Stimulated activated CD8-positive, alpha-beta memory T cell treated with anti-CD3 and anti-CD28 coated beads, Interleukin-15, amount 100 ng/mL, for 24 hours (primary cell): ENCODE measurements around the gene FKBP11.
A peak's percentile ranks its signal among the peaks of the same experiment; 100 is the strongest.

Experiments used
- DNase-seq: peaks from one replicate; pipeline ENCODE4 v3.0.0-alpha.2; 2020; ENCODE audit warnings: low read depth

The FKBP11 gene

DNA sequence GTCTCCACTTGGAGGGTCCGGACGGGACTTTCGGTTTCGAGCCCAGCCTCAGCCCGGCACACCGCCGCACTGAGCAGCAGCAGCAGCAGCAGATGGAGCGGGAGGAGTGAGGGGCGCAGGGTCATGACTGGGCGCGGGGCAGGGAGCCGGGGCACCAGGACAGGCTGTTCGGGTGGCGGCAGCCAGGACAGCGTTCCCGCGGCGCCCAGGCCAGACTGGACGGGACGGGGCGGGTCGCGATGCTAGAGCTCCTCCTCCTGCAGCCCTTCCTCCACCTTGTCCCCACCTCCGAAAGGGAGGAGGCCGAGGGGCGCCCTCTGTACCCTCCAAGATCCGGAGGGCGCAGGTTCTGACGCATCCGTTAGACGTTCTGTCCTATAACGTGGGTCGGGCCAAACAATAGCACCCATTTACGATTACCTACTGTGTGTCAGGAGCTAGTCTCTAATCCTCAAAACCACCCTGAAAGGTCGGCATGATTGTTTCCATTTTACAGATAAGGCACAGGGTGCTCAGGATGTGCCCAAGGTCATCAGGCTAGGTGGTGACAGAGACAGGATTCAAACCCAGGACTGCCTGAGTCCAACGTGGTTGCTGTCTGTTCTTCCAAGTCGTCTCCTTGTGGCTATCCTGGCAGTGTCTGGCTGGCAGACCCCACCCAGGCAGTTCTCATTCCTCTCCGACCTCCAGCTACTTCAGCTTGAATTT is at the start of gene FKBP11:
Gene FKBP11 (minus strand): TSS at position 189 of the 708 bp plus-strand sequence. CDS start 64 bp downstream, at position 125.
- peak; percentile 55 for DNase-seq

DNA sequence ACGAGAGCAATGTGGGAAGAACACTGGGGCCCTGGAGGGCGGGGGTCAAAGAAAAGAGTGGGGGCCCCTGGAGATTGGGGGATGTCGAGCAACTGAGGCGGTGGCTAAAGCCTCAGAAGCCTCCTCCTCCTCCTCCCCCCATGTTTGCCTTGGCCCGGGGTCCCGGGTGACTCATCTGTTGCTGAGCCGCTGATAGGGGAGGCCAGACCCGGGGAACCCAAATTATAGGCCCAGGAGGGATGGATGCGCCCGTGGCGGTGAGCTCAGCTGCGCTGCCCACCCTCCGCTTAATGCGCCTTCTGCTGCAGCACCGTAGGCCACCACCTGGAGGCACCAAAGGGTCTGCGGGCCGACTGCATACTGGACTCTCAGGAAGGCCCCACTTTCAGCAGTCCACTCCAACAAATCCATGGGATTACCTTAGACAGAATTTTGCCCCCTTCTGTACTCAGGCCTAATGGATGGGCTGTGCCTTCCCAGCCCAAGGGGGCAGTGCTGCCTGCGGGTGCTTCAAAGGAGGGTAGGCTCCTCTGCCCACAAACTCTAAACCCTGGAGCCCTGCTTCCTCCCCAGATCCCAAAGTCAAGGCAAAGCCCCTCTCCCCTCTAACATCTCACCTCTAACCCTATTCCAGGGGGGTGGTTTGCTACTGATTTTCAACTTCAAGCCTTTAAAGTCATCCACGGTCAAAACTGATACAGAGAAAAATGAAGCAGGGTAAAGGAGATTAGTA is 48.8 kb upstream of the FKBP11 start:
- DNase-seq: no peak

DNA sequence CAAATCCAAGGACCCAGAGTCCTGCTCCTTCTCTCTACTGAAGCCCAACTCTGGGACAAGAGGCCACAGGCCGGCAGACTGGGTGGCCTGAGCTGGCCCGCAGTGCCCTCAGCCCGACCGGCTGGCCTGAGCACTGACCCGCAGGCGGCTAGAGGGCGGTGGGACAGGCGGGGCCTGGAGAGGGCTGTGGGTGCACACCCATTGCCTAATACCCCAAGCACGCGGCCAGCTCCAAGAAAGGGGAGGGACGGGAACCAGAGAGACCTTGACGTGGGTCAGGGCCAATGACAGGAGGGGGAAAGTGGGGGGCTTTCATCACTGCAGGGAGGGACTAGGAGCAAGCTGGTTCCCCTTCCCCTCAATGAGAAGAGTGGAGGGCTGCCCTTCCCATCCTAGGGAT is 48.2 kb upstream of the FKBP11 start:
- DNase-seq: no peak

DNA sequence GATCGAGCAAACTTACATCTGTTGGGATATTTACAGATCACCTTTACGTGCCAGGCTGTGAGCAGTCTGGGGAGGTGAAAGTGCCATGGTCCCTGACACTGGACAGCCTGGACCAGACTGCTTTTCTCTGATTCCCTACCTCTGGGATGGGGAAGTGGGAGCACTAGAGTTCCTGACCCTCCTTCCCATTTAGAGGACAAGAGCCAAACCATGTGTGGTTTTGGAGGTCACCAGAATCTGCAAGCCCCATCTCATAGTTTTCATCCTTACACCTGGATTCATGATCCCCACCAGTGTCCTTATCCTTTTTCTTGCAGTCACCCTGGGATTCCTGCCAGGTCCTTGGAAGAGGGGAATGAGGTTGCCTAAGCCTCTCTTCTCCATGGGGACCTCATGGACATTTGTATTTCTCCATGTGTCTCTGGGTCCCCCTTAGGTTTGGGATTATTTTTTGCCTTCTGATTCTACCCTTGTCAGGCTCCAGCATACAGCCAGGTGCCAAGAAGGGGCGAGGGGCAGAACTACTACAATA is 47.7 kb upstream of the FKBP11 start:
- no peak for DNase-seq

DNA sequence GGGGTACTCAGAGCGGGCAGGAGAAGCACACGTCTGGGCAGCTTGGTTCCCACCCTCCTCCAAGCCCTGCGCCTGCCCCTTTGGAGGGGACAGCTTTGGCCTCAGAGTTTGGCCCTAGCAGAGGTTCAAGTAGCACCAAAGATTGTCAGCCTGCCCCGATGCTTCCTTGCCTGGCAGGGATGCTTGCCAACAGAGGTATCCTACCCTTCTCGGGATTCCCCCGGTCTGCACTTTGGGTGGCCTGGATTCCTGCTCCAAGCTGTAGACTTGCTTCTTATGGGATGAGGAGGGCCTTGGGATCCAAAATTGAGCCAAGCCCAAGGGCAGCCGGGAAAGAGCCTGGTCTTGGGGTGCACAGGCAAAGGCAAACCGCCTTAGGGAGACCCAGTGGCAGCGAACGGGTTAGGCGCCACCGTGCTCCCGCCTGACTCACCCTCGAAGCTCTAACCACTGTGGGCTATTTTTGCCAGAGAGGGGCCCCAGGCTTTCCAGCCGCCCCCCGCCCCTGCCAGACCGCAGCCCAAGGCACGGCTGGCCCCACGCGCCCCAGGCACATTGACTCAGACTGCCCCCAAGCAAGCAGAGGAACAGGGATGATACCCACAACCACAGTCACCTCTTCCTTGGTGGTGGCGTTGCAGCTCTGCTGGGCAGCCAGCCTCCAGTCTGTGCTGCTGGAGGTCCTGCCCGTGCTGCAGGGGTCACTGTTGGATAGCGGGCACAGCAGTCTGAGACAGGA is 47.1 kb upstream of the FKBP11 start:
- no peak for DNase-seq

- no peak for DNase-seq
Measured at GRCh38 chr12:48970702-48971334, 45.5 kb upstream of the FKBP11 start.

- no peak for DNase-seq
Measured at GRCh38 chr12:48969833-48970701, 44.8 kb upstream of the FKBP11 start.

GRCh38 chr12:48969160-48969771 is 44.0 kb upstream of the FKBP11 start:
- no peak for DNase-seq

DNA sequence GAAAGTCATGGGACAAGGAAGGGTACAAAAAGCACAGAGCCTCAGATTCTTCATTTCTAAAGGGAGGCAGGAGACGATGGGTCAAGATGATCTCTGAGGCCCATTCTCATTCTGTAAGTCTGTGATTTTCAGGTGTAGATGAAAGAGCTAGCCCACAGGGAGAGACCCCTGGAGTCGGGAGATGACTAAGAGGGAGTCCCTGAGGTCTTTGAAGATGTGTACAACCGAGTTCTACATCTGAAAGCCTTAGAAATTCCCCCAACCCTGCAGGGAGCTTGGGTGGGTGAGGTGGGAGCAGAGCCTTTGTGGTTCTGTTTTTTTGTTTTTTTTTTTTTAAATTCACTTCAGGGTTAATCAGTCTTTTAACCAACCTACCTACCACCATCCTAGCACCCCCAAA is 43.2 kb upstream of the FKBP11 start:
- no peak for DNase-seq

GRCh38 chr12:48967991-48968390 is 42.7 kb upstream of the FKBP11 start:
- no peak for DNase-seq

DNA sequence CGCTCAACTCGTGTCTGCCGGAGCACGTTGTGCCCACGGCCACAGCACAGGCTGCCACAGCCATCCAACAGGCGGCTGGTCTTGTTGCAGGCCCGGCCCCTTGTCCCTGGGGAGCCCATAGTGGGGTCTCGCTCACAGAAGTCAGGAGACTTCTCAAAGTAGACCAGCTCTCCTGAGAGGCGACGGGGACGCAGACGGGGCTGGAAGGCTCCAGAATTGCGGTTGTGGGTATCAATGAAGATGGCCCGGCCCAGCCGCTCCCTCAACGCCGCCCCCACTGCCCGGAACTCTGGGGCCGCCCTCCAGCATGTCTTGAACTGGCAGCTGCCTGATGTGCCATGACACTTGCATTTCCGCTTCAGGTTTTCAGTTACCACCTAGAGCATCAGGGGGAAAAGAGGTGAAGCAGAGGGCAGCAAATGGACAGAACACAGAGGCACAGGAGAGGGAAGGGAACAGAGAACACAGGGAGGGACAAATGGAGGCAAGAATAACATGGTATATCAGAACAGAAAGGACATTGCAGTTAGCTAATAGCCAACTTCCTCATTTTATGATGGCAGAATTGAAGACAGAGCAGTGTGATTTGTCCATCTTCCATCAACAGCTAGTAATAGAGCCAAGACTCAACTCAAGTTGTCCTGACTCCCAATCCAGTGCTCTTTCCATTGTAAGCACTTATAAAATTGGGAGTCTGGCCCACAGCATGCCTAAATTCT is 41.0 kb upstream of the FKBP11 start:
- DNase-seq: no peak

DNA sequence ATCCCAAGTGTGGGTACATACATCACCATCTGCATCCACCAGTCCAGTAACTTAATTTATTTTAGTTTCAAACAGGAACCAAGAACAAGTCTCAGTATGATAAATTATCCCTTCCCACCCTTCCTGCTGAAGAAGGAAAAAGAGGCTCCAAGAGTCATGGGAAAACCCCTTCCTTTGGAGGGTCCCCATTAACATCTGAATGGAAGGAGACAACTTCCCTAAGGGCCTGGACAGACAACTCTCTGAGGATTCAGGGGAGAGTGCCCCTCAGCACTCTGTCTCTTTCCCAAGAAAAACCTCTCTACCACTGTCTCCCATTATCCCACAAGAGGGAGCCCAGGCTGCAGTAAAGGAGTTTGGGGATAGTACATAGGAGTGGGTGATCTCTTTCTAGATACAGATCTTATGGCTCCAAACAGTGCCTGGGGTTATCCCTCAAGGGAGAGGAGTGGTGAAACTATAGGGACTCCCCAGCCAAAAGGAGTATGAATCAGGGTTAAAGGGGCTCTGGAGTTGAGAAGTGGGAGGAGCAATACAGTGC is 40.1 kb upstream of the FKBP11 start:
- no peak for DNase-seq

DNA sequence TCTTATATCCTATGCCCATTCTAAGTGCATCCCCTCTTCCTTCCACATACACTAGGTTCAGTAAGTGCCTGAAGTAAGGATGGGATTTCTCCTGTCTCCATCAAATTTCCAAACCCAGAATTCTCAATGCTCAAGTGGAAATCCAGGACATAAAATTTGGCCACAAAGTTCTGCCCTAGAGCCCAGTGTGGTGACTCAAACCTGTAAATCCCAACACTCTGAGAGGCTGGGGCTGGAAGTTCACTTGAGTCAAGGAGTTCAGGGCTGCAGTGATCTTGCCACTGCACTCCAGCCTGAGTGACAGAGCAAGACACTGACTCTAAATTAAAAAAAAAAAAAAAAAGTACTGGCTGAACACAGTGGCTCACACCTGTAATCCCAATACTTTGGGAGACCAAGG is 36.5 kb upstream of the FKBP11 start:
- no peak for DNase-seq

DNA sequence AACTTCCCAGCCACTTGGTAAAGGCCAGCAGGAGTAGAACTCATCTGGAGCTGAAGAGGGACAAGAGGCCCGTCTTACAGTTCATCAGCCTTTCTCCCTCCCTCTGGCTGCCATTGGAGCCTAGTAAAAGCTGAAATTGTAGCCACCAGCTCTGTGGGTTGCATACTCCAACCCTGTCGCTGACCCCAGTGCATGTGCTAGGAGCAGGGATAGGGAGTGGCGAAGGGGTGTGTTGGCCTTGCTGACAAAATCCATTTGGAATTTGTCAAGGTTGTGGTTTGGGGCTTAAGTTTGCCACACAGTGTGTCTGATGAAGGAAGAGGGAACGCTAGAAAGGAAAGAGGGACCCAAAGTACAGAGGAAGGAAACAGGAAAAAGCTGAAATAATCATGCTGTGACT is 36.0 kb upstream of the FKBP11 start:
- DNase-seq: no peak

DNA sequence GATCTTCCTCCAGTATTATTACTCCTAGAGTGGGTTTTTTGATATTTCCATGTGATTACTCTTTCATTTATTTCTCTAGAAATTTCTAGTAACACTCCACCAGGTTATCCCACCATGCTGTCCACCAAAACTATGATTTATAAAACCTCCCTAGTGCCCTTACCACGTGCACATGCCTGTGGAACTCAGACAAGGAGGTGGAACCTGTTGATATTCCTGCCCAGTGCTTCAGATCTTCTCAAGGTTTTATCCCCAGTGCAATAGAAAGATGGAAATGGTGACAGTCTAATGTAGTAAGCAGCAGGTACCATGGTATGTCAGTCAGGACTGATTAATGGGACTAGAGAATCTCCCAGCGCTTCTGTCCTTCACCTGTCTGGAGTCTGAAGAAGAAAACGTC is 35.5 kb upstream of the FKBP11 start:
- no peak for DNase-seq

DNA sequence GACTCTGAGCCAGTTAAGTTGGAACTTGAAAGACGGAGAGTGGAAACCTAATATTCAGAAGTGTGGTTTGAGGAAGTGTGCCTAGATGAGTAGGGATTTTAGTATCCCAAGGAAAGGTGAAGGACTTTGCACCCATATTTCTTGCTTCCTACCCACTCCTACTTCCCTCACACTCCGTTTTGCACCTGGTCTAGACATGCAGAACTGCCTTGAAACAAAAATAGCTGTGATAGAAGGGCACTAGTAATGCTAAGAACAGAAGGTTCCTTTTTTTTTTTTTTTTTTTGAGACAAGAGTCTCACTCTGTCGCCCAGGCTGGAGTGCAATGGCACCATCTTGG is 32.7 kb upstream of the FKBP11 start:
- no peak for DNase-seq

GRCh38 chr12:48957141-48958048 is 32.1 kb upstream of the FKBP11 start, which contains the start of gene ARF3:
TSS of gene ARF3 (minus strand) at chr12:48957487. CDS start at chr12:48941095, 16,392 bp downstream.
- DNase-seq: peak; percentile 70

GRCh38 chr12:48956279-48957140 is 31.2 kb upstream of the FKBP11 start:
- no peak for DNase-seq
